HG03280 (cell line): ENCODE results near the gene HNRNPR.
"Not testable (repeated sequence)": the region's sequence is repeated elsewhere in the genome, so short reads cannot be mapped to it uniquely, and the experiment has no call there.

Experiments used
- ATAC-seq: cut with Tn5 transposase; IDR thresholded peaks from one replicate; pipeline ENCODE4 v1.9.1; 2021; ENCODE audit warnings: mild to moderate bottlenecking, moderate library complexity; ENCODE audit not compliant: unreplicated experiment

The HNRNPR gene

GRCh38 chr1:23344111-23344986 lies at the start of gene HNRNPR:
HNRNPR (minus strand) TSS chr1:23344284; CDS start chr1:23341008, 3,276 bp downstream.
- peak; percentile 96 for ATAC-seq

GRCh38 chr1:23393706-23394105 lies 49.6 kb upstream of the HNRNPR start:
- no peak for ATAC-seq

GRCh38 chr1:23392125-23392855 lies 48.2 kb upstream of the HNRNPR start:
- no peak for ATAC-seq

GRCh38 chr1:23389837-23390321 lies 45.8 kb upstream of the HNRNPR start:
- ATAC-seq = no peak

- ATAC-seq = no peak
These were observed 43.4 kb upstream of the HNRNPR start for GRCh38 chr1:23387494-23387893.

- ATAC-seq = no peak
These were observed 41.1 kb upstream of the HNRNPR start for GRCh38 chr1:23385119-23385621.

GRCh38 chr1:23384312-23385058 lies 40.4 kb upstream of the HNRNPR start:
- ATAC-seq = no peak

GRCh38 chr1:23383577-23384311 lies 39.7 kb upstream of the HNRNPR start:
- no peak for ATAC-seq

GRCh38 chr1:23381233-23381885 lies 37.3 kb upstream of the HNRNPR start:
- no peak for ATAC-seq

GRCh38 chr1:23380719-23381118 lies 36.6 kb upstream of the HNRNPR start:
- no peak for ATAC-seq

GRCh38 chr1:23380236-23380635 lies 36.2 kb upstream of the HNRNPR start:
- not testable (repeated sequence) for ATAC-seq

- no peak for ATAC-seq
These were observed 33.1 kb upstream of the HNRNPR start for GRCh38 chr1:23376890-23377811.

GRCh38 chr1:23374079-23374735 lies 30.1 kb upstream of the HNRNPR start:
- ATAC-seq = not testable (repeated sequence)

- no peak for ATAC-seq
These were observed 28.1 kb upstream of the HNRNPR start for GRCh38 chr1:23371987-23372880.

- no peak for ATAC-seq
These were observed 26.9 kb upstream of the HNRNPR start for GRCh38 chr1:23370709-23371584.

GRCh38 chr1:23370330-23370708 lies 26.2 kb upstream of the HNRNPR start:
- no peak for ATAC-seq
